Measurements from ENCODE around the gene ARRDC3. TPM values are rescaled to one million over a fixed set of nuclear protein-coding genes. Genes with fewer than 3 reads are reported as not detected.
"Not testable (repeated sequence)": the region's sequence is repeated elsewhere in the genome, so short reads cannot be mapped to it uniquely, and the experiment has no call there.

ARRDC3 gene
- 87.1 and 89.5 TPM in 2 replicates for total RNA-seq

GRCh38 chr5:91383027-91383955, at the start of gene ARRDC3:
ARRDC3 (minus strand) TSS chr5:91383317; CDS start chr5:91383092, 225 bp downstream.
- DNase-seq (ENCODE audit: low read depth in 2 of 2), result peak; percentile 88 to 97

- no peak for DNase-seq (ENCODE audit: low read depth in 2 of 2)
These were observed 47.8 kb upstream of the ARRDC3 start for GRCh38 chr5:91430949-91431348.

DNA sequence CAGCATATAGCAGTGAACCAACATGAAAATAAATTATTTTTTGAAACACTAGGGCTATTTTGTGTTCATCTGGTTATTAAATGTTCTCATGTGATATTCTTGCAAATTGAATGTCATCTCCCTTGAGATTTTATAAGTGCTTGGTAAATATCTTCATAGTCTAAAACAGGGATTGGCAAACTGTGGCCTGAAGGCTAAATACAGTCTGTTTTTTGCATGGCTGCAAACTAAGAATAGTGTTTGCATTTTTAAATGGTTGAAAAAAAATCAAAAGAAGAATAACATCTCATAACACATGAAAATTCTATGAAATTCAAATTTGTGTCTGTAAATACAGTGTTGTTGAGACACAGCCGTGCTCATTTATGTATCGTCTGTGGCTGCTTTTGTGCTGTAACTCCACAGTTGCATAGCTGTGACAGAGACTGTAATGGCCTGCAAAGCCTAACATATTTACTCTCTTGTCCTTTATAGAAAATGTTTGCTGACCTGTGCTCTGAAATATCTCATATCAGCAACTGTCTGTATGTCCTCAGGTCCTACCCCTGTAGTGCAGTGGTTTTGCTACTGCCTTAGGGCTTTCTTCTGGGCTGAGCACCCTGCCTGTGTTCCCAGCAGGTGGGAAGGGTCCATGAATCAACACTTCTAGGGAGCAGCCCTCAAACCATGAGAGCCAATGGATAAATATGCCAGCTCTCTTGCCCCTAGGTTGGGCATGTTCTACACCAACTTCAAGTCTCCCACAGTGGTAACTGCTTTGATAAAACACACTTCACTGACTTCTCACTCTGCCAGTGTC, 41.7 kb upstream of the ARRDC3 start:
- DNase-seq (ENCODE audit: low read depth in 2 of 2), result no peak

DNA sequence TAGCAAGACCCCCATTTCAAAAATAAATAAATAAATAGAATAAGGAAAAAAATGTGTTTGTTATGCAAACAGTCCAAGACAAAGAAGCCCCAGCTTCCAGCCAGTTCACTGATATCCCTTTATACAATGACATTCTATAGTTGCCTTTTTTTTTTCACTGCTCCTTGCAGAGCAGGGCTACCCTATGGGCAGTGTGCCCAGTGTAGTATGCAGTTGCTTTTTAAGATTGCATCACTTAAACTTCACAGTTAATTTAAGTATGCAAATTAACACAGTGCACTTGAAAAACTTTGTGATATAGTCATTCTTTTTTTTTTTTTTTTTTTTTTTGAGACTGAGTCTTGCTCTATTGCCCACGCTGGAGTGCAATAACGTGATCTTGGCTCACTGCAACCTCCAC, 40.8 kb upstream of the ARRDC3 start:
- no peak for DNase-seq (ENCODE audit: low read depth in 2 of 2)

- no peak for DNase-seq (ENCODE audit: low read depth in 2 of 2)
These were observed 37.8 kb upstream of the ARRDC3 start for GRCh38 chr5:91420879-91421278.

DNA sequence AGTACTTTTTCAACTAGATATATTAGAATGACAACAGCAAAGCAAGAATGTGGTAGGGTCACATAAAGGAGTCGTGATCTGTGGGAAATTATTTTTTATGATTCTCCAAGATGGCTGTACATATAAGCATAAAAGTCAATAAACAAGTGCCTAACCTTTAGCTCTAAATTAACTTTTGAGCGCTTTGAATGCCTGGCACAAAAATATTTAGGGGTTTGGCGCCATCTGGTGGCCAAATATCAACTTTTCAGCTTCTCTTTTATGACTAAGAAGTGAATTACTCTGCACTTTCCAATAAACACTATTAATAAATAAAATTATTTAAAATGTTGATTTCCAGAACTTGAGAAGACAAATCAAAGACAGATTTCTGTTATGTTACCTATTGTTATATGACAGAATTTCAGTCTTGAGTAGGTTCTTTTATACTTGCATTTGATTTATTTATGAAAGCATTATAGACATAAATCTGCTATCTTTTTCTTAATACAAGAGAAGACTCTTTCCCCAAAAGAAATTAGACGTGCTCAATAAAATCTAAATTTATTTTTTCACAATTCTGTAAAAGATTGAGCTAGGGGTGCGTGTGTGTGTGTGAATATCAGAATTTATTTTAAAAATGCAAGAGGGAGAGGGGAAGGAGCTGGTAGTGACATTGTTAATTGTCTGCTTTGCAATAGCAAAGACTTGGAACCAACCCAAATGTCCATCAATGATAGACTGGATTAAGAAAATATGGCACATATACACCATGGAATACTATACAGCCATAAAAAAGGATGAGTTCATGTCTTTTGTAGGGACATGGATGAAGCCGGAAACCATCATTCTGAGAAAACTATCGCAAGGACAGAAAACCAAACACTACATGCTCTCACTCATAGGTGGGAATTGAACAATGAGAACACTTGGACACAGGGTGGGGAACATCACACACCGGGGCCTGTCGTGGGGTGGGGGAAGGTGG, 36.7 kb upstream of the ARRDC3 start:
- DNase-seq (ENCODE audit: low read depth in 2 of 2), result peak; percentile 48 to 70

GRCh38 chr5:91419136-91419535, 36.0 kb upstream of the ARRDC3 start:
- no peak for DNase-seq (ENCODE audit: low read depth in 2 of 2)

DNA sequence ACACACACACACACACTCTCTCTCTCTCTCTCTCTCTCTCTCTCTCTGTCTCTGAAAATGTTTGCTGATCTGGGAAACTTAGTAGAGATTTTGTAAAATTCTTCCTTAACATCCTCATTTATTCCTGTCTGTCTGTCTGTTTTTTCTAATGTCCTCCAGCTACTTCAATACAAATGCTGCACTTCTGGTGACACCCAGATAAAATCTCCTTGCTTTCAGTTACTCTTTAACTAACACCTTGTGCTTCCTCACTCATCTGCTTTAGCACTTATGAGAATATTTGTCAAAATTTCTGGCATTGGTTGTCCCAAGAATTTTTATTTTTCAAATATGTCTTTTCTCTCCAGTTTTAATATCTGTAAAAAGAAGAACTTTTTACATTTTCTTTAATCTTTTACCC, 35.0 kb upstream of the ARRDC3 start:
- no peak for DNase-seq (ENCODE audit: low read depth in 2 of 2)

DNA sequence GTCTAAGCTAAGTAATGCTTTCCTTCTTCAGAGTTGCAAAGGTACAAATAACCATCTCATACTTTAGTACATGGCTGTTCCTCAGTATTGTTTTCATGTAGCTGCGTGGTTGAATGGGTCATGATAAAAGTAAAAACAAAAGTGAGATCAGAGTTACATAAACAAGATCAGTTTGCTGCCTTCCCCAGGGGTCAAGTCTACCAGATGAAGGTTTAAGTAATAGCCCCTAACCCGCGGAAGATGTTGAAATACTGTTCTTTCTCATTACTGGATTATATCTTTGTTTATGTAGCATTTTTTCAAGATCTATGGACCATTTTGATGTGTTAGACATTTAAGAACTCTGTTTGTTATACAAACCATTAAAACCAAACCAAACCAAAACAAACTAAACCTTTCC, 34.1 kb upstream of the ARRDC3 start:
- DNase-seq (ENCODE audit: low read depth in 2 of 2), result no peak

DNA sequence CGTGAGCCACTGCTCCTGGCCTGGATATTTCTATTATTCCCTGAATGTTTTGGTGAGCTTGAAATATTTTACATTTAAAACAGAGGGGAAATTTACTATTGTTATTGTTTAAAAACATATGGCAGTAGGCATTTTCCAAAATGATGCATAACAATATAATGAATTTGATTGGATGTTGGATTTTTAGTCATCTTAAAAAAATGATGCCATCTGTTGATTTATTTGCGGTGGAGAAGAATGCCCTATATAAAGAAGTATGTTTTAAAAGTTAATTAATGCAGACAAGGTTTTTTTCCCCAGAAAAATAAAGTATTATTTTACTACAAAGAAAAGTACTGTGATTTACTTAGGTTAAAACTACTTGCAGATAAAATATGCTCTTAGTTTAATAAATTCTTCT, 33.4 kb upstream of the ARRDC3 start:
- DNase-seq (ENCODE audit: low read depth in 2 of 2), result no peak

GRCh38 chr5:91409304-91409703, 26.2 kb upstream of the ARRDC3 start:
- DNase-seq (ENCODE audit: low read depth in 2 of 2), result no peak

- no peak for DNase-seq (ENCODE audit: low read depth in 2 of 2)
These were observed 25.6 kb upstream of the ARRDC3 start for GRCh38 chr5:91408710-91409109.

DNA sequence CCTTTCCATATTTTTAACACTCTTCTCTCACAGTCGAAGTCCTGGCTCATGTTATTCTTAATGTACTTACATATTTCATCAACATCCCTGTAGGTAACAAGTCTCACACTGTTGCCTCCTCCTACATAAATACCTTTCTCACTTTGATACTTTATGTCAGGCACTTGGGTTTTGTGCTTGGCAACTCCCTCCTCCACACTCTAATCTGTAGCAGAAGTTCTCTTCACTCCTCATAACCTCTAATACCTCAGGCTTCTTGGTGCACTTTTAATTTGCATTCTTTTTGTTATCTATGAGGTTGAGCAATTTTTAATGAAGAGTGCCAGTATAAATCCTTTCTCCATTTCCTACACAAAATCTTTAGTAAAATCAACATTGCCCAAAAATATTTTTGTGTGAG, 24.1 kb upstream of the ARRDC3 start:
- no peak for DNase-seq (ENCODE audit: low read depth in 2 of 2)

DNA sequence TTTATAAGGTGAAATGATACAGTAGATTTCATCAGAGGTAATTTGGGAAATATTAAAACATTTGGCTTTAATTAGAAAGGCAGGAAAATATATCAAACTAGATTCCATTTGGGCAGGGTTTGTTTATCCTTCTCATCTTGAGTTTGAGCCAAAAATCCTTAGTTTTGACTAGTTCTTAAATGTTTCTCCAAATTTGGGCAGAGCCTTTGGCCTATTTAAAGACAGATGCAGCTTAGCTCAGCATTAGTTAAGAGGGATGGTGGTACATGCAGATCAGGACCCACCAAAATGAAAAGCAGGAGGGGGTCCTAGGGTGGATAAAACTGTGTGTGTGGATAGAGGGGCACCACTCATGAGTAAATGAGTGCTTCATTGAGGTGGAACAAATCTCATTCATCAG, 20.3 kb upstream of the ARRDC3 start:
- DNase-seq (ENCODE audit: low read depth in 2 of 2), result no peak

- DNase-seq (ENCODE audit: low read depth in 2 of 2), result no peak
These were observed 18.1 kb upstream of the ARRDC3 start for GRCh38 chr5:91401175-91401574.

- DNase-seq (ENCODE audit: low read depth in 2 of 2), result no peak
These were observed 14.7 kb upstream of the ARRDC3 start for GRCh38 chr5:91397791-91398190.

GRCh38 chr5:91390268-91390667, 7.2 kb upstream of the ARRDC3 start:
- no peak for DNase-seq (ENCODE audit: low read depth in 2 of 2)

GRCh38 chr5:91389555-91389954, 6.4 kb upstream of the ARRDC3 start:
- DNase-seq (ENCODE audit: low read depth in 2 of 2), result not testable (repeated sequence)

- DNase-seq (ENCODE audit: low read depth in 2 of 2), result no peak
These were observed 5.2 kb upstream of the ARRDC3 start for GRCh38 chr5:91388362-91388761.

DNA sequence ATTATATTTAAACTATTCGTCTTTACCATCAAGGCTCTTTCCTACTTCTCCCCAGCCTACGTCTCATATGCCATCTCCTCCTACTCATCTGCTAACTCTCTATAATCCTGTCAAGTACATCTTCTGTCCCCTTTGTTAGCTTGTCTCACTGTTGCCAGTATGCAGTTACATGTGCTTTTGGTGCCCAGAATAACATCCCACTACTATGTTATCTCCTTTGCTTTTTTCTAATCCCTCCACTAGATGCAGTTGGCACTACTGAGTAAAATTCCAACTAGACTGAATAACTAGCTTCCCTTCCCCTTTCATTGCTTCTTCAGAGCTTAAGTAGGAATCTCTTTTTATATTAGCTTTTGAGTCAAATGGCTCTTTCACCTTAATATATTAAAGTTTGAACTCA, 3.0 kb upstream of the ARRDC3 start:
- no peak for DNase-seq (ENCODE audit: low read depth in 2 of 2)

GRCh38 chr5:91385596-91385995, 2.5 kb upstream of the ARRDC3 start:
- not testable (repeated sequence) for DNase-seq (ENCODE audit: low read depth in 2 of 2)

Measured in dermis microvascular lymphatic vessel endothelial cell (primary cell).